EL (cell line): ENCODE data around the gene SUPT7L.
A peak's percentile ranks its signal among the peaks of the same experiment; 100 is the strongest.

Experiments
- DNase-seq: peaks from one replicate; pipeline ENCODE4 v3.0.0-alpha.2; 2016

SUPT7L gene, protein sequence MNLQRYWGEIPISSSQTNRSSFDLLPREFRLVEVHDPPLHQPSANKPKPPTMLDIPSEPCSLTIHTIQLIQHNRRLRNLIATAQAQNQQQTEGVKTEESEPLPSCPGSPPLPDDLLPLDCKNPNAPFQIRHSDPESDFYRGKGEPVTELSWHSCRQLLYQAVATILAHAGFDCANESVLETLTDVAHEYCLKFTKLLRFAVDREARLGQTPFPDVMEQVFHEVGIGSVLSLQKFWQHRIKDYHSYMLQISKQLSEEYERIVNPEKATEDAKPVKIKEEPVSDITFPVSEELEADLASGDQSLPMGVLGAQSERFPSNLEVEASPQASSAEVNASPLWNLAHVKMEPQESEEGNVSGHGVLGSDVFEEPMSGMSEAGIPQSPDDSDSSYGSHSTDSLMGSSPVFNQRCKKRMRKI

GRCh38 chr2:27663285-27664153 is at the start of gene SUPT7L, which contains the start of gene SLC4A1AP:
TSS of gene SUPT7L (minus strand) at chr2:27663614. CDS start at chr2:27662192, 1,422 bp downstream.
TSS of gene SLC4A1AP (plus strand) at chr2:27663889. CDS start at chr2:27663915, 26 bp downstream.
- peak; percentile 85 for DNase-seq

DNA sequence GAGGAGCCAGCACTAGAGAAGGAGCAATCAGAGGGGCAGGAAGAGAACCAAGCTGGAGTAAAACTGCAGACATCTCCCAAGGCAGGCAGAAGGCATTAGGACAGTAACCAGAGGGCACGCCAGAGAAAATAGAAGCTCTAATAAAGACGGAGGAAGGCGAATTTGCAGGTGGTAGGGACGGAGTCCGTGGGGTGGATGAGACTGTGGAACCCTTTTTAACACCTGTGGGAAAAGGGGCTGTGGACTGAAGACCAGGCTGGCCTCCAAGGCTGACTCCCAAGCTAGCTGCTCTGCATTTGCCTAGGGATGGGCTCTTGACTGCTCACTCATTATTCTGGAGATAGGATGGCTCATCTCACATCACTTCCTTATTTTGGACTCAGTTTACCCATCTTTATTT is 49.8 kb upstream of the SUPT7L start:
- DNase-seq, result no peak

DNA sequence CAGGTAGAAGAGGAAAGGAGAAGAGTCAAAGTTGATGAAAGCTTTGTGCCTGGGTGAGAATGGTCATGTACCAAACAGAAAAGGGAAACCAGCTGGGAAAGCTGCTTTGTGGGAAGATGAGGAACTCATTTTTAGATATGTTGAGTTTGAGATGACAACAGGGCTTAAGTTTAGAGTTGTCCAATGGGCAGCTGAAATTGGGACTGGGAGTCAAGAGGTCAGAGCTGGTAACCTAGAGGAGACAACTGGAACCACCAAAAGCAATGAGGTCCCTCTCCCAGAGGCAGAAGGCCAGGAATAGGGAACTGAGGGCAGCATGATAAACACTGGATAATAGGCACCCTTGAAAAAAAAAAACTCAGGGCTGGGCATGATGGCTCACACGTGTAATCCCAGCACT is 49.1 kb upstream of the SUPT7L start:
- DNase-seq, result no peak

GRCh38 chr2:27711804-27712203 is 48.4 kb upstream of the SUPT7L start:
- DNase-seq, result no peak

DNA sequence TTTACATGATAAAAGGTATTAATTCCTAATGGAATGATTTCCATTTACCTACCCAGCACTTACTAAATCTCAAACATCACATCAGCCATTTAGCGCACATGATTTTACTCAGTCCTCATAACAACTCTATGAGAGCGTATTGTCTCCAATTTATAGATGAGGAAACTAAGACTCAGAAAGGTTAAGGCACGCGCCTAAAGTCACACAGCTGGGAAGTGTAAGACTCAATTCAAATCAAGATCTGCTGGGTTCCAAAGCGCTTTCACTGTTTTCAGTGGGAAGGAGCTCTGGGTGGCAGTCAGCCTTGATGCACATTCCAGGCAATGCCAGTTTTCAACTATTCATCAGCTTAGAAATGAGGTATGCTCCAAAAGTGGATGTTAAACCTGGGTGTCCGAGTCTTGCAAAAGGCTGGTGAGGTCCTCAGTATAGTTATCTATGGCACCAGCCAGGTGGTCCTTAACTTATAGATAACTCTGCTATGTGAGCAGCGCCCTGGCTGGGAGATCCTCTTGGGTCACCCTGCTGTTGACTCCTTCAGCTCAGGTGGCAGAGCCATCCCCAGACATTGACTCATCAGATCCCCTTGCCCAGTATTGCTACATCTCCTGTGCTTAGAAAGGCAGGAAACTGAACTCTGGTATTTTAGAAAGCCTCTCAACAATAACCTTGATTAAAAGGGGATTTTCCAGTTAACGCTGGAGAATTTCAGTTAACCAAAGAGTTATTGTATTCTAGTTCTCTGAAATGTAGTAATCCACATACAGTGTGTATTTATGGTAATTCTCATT is 47.4 kb upstream of the SUPT7L start:
- DNase-seq, result no peak

GRCh38 chr2:27709960-27710575 is 46.7 kb upstream of the SUPT7L start:
- DNase-seq, result no peak

GRCh38 chr2:27709326-27709725 is 45.9 kb upstream of the SUPT7L start:
- no peak for DNase-seq

DNA sequence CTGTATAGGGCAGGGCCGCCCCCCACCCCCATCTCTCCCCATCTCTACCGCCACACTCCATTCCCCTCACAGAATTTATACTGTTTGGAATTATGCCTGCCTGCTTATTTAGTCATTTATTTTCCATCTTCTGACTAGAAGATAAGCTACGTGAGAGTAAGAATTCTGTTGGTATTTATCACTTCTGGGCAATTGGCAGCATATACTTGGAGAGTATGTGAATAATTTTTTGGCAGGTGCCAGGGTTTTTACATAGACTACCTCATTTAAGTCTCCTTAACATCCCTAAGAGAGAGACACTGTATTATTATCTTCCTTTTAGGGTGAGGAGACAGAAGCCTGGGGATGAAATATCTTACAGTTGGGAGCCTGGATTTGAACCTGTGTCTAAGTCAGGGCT is 45.3 kb upstream of the SUPT7L start:
- no peak for DNase-seq

- DNase-seq, result no peak
Measured at GRCh38 chr2:27708257-27708654, 44.8 kb upstream of the SUPT7L start.

DNA sequence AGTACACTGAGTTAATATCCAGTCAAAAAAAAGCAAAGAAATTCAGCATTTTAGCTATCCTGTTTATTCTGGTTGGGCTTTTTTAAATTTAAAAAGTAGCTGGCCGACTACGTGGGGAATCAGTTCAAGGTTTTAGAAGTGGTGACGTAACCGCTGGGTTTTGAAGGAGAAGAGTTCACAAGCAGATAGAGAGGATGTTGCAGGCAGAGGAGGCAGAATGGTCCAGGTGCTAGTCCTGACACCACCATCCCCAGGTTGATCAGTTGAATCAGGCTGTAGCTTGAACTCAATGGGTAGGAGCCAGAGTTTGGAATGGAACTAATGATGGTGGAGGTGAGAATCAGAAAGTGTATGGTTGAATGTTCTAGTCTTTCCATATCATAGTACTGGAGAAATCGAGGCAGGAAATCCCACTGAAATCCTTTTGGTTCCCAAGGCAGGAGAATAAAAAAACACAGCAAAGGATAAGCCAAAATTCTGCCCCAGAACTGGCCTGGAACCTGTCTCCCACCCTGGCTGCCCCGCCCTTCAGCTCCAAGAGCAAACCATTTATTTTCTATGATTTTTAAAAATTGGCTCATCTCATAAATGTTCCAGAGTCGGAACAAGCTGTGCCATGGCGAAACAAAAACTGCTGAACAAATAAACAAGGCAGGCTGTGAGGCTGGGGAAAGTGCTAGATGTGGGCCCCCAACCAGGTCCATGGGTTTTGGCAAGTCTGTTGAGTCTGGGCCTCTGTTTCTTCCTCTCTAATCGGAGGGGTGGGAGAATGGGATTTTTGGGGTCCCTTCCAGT is 44.2 kb upstream of the SUPT7L start:
- no peak for DNase-seq

DNA sequence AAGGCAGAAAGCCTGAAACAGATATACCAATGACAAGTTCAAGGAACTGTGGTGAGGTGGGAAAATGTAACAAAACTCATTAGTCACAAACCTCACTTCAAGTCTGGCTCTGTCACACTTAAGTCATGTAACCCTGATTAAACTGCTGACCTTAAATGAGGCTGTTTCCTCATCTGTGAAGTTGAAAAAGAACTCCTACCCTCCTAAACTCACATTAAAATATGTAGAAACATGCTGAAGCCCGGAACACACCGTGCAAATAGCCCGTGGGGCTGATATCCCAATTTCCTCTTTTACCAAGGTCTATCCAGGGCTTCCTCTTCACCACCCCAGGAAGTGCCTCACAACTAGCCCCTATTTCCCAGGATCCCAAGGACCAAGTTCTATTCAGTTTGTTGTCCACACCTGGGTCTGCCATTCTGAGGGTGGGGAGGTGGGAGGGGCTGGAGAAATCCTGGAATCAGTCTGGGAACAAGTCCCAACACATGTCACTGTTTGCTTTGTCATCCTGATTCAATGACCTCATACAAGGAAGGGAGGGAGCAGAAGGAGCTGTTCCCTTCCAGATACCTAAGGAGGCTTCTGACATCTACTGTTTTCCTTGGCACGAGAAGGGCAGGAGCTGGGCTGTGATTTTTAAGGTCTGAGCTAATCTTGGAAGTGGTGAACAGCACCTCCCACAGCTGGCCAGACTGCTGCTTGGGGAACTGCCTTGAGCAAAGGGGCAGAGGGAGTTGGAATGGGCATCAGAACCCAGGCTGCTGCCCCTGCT is 42.6 kb upstream of the SUPT7L start:
- DNase-seq, result peak; percentile 97

DNA sequence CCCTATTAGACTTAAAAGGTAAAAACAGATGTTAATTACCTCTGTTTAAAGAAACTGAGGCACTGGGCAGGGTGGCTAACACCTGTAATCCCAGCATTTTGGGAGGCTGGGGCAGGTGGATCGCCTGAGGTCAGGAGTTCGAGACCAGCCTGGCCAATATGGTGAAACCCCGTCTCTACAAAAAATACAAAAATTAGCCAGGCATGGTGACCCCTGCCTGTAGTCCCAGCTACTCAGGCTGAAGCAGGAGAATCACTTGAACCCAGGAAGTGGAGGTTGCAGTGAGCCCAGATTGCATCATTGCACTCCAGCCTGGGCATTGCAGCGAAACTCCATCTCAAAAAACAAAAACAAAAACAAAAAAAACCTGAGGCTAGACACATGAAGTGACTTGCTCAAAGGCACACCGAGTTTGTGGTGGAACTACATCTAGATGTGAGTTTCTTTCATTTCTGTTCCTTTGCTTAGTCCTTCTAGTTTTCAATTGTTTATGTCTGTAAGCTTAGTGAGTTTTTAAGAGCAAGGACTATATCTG is 41.0 kb upstream of the SUPT7L start:
- no peak for DNase-seq

- peak; percentile 90 for DNase-seq
Measured at GRCh38 chr2:27703638-27704341, 40.4 kb upstream of the SUPT7L start.

DNA sequence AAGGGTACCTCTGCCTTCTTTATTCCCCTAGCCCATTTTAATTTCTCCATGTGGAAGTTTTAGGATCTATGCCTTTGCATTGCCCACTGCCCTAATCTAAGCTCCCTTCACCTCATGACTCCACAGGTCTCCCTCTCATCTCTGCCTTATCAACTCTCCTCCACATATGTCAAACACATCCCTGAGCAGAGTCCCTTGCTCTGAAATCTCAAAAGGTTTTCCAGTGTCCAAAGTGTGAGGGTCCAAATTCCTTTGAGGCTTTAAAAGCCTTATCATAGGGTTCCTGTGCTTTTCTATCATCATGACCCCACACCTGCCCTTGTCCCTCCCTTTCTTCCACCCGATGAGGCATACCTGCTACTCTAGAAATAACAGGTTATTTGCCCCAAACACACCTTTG is 38.9 kb upstream of the SUPT7L start:
- no peak for DNase-seq

DNA sequence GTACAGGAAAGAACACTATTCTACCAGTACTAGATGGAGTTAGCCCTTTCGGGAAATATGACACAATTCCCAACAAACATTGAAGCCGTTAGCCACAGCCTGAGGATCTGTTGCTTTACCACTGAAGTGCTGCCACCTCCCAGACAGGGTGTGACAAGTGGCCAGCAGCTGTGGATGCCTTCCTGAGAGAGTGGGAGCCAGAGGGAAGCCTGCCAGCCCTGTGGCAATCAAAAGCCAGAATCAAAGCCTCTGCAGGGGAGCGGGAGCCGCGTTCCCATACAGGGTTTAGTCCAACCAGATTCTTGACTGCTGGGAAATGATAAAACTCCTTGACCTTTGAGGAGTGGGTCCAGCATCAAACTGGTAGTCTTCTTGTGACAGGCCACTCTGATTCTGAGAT is 38.3 kb upstream of the SUPT7L start:
- no peak for DNase-seq

DNA sequence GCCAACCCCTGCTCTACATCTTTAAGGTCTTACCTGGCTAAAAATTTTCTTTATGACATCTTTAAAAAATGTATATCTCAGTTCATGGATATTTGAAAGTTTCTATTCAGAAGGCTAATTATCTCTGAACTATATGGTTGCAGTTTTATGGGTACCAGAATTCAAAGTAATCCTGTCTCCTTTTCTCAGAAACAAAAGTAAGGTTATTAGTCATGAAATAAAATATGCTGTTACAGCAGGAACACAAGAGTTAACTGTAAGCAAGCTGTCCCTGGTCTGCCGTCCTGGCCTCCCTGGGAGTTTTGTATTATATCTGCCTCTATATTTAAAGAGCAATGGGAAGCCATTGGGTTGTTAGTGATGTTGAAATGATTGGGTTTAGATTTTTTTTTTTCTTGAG is 34.2 kb upstream of the SUPT7L start:
- no peak for DNase-seq

- no peak for DNase-seq
Measured at GRCh38 chr2:27690052-27690451, 26.6 kb upstream of the SUPT7L start.

GRCh38 chr2:27689424-27689823 is 26.0 kb upstream of the SUPT7L start:
- DNase-seq, result no peak

GRCh38 chr2:27687232-27687631 is 23.8 kb upstream of the SUPT7L start:
- no peak for DNase-seq

- no peak for DNase-seq
Measured at GRCh38 chr2:27685577-27685976, 22.2 kb upstream of the SUPT7L start.
